ENCODE measurements around the gene ICAM2. TPM values are rescaled to one million over a fixed set of nuclear protein-coding genes. Genes with fewer than 3 reads are reported as not detected.

ICAM2 gene
- 0.08 TPM for polyA plus RNA-seq (2013, experiment 1 of 2)
- 0.11 TPM for polyA plus RNA-seq (2013, experiment 2 of 2)

DNA sequence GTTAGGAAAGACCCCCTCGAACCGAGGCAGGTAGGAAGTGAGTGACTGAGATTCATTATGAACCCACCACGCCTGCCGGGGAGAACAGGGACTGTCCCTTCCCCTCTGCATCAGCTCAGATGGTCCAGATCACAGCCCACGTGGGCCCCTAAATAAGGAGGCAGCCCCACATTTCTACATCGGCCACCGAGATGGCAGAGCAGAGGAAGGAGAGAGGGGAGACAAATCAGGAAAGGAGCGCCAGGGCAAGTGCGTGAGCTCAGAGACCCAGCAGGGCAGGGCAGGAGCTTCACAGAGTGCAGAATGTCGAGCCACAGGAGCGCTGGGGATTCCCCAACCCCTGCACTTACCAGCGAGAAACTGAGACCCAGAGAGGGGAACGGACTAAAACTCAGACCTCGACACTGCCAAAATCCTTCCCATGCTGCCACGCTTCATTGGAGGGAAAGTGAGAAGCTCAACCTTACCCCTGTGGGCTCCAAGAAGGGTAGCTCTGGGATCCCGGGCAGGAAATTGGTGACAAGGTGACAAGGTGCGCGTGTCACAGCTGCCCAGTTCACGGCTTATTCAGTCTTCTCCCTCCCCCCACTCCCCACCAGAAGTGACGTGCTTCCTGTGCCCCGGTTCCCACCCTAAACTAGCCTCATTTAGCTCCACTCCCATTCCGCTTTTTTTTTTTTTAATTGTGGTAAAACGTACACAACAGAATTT lies at the start of gene ICAM2:
Gene ICAM2, minus strand, starts transcription at position 578 of the 711 bp plus-strand sequence. CDS start 13,942 bp downstream, outside the sequence.
- no peak for DNase-seq
- no peak within 1 kb of the TSS for H4K91ac ChIP-seq (ENCODE audit: low read length)
- H3K4ac ChIP-seq (ENCODE audit: low read depth in 1 of 2, low read length in 2 of 2) = no peak within 1 kb of the TSS
- H3K36me3 ChIP-seq (ENCODE audit: control insufficient read depth in 1 of 2, insufficient read depth in 2 of 2, low read depth in 1 of 2, low read length in 2 of 2) = no peaks in the 10 kb centered on the region
- H3K9me3 ChIP-seq (ENCODE audit: control insufficient read depth, low read length) = no peaks in the 10 kb centered on the region
- peak within 1 kb of the TSS in 1 of 2 experiments; percentile 46 for H3K4me3 ChIP-seq (ENCODE audit: insufficient read depth in 1 of 2, low read depth in 1 of 2, low read length in 2 of 2)
- peaks cover 9 to 11% of the 10 kb centered on the region in 2 experiments for H3K27me3 ChIP-seq (ENCODE audit: control insufficient read depth in 1 of 2, insufficient read depth in 1 of 2, low read length in 2 of 2)
- H2BK5ac ChIP-seq (ENCODE audit: low read depth, low read length, poor library complexity, severe bottlenecking) = no peak within 1 kb of the TSS
- no peak within 1 kb of the TSS for H2AK5ac ChIP-seq (ENCODE audit: low read length, severe bottlenecking)
- H2BK15ac ChIP-seq (ENCODE audit: low read depth, poor library complexity, severe bottlenecking) = no peak within 1 kb of the TSS
- H3K9ac ChIP-seq (ENCODE audit: low read length) = peak within 1 kb of the TSS; percentile 40
- peaks cover 2% of the 10 kb centered on the region for H3K4me1 ChIP-seq (ENCODE audit: control insufficient read depth, insufficient read depth, low read depth, low read length)
- H3K4me2 ChIP-seq (ENCODE audit: low read length, poor library complexity, severe bottlenecking) = no peak within 1 kb of the TSS
- H2AFZ ChIP-seq (ENCODE audit: low read depth, low read length) = no peak within 1 kb of the TSS
- no peak within 1 kb of the TSS for H3K18ac ChIP-seq (ENCODE audit: low read depth in 1 of 2, low read length in 2 of 2)
- H4K8ac ChIP-seq (ENCODE audit: low read length) = no peak within 1 kb of the TSS
- no peak within 1 kb of the TSS for H3K23ac ChIP-seq (ENCODE audit: low read length in 2 of 2)
- H2BK12ac ChIP-seq (ENCODE audit: low read length in 2 of 2) = no peak within 1 kb of the TSS
- H3K14ac ChIP-seq (ENCODE audit: low read length in 2 of 2) = peak within 1 kb of the TSS in 1 of 2 experiments; percentile 26
- H3K27ac ChIP-seq (ENCODE audit: low read length, poor library complexity, severe bottlenecking) = no peak within 1 kb of the TSS
- WGBS = 59% methylated on average over 21 of the region's 23 CpGs
- no peak within 1 kb of the TSS for H2BK120ac ChIP-seq (ENCODE audit: low read depth, low read length)
- H3K79me1 ChIP-seq (replicated peaks; ENCODE audit: low read length, poor library complexity, severe bottlenecking) = no peaks in the 10 kb centered on the region

- no peak for DNase-seq
- WGBS = 100% methylated on average over 3 of the region's 3 CpGs
- H3K27ac ChIP-seq (ENCODE audit: low read length, poor library complexity, severe bottlenecking) = no peak overlapping the region
- no peak overlapping the region for H4K91ac ChIP-seq (ENCODE audit: low read length)
- H3K9ac ChIP-seq (ENCODE audit: low read length) = no peak overlapping the region
- no peak overlapping the region for H3K4me2 ChIP-seq (ENCODE audit: low read length, poor library complexity, severe bottlenecking)
- peaks cover 29 to 84% of the 10 kb centered on the region in 2 experiments for H3K36me3 ChIP-seq (ENCODE audit: control insufficient read depth in 1 of 2, insufficient read depth in 2 of 2, low read depth in 1 of 2, low read length in 2 of 2)
- no peak overlapping the region for H2BK5ac ChIP-seq (ENCODE audit: low read depth, low read length, poor library complexity, severe bottlenecking)
- H4K8ac ChIP-seq (ENCODE audit: low read length) = no peak overlapping the region
- H2BK15ac ChIP-seq (ENCODE audit: low read depth, poor library complexity, severe bottlenecking) = no peak overlapping the region
- no peak overlapping the region for H3K18ac ChIP-seq (ENCODE audit: low read depth in 1 of 2, low read length in 2 of 2)
- H2BK12ac ChIP-seq (ENCODE audit: low read length in 2 of 2) = no peak overlapping the region
- no peak overlapping the region for H3K14ac ChIP-seq (ENCODE audit: low read length in 2 of 2)
- no peaks in the 10 kb centered on the region for H3K79me1 ChIP-seq (replicated peaks; ENCODE audit: low read length, poor library complexity, severe bottlenecking)
- H3K4ac ChIP-seq (ENCODE audit: low read depth in 1 of 2, low read length in 2 of 2) = no peak overlapping the region
- no peak overlapping the region for H2BK120ac ChIP-seq (ENCODE audit: low read depth, low read length)
- H3K4me3 ChIP-seq (ENCODE audit: insufficient read depth in 1 of 2, low read depth in 1 of 2, low read length in 2 of 2) = no peak overlapping the region
- no peaks in the 10 kb centered on the region for H3K27me3 ChIP-seq (ENCODE audit: control insufficient read depth in 1 of 2, insufficient read depth in 1 of 2, low read length in 2 of 2)
- H2AFZ ChIP-seq (ENCODE audit: low read depth, low read length) = no peak overlapping the region
- H2AK5ac ChIP-seq (ENCODE audit: low read length, severe bottlenecking) = no peak overlapping the region
- H3K23ac ChIP-seq (ENCODE audit: low read length in 2 of 2) = no peak overlapping the region
- peaks cover 4% of the 10 kb centered on the region for H3K4me1 ChIP-seq (ENCODE audit: control insufficient read depth, insufficient read depth, low read depth, low read length)
- H3K9me3 ChIP-seq (ENCODE audit: control insufficient read depth, low read length) = peaks cover 26% of the 10 kb centered on the region
These were observed 49.8 kb upstream of the ICAM2 start for GRCh38 chr17:64070213-64070612.

DNA sequence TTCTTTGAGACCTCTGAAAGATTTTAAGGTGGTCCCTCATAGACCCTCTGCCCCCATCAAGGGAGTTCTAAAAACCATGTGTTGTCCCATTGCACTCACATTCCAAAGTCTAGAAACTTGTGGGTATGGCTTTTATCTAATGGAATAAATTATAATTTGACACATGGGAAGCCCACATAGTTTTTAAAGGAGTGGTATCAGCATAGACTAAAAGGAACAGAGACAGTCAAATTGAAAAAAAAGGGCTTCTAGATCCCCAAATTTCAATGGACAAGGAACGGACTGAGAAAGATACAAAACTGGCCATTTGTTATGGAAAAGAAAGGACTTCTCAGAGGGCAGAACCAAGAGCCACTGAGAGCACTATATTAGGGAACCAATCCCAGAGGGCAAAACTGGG lies 48.7 kb upstream of the ICAM2 start:
- no peaks in the 10 kb centered on the region for H3K27me3 ChIP-seq (ENCODE audit: control insufficient read depth in 1 of 2, insufficient read depth in 1 of 2, low read length in 2 of 2)
- peaks cover under 1% of the 10 kb centered on the region for H3K4me1 ChIP-seq (ENCODE audit: control insufficient read depth, insufficient read depth, low read depth, low read length)
- H3K27ac ChIP-seq (ENCODE audit: low read length, poor library complexity, severe bottlenecking) = no peak overlapping the region
- H2AK5ac ChIP-seq (ENCODE audit: low read length, severe bottlenecking) = no peak overlapping the region
- H2BK15ac ChIP-seq (ENCODE audit: low read depth, poor library complexity, severe bottlenecking) = no peak overlapping the region
- no peak overlapping the region for H3K14ac ChIP-seq (ENCODE audit: low read length in 2 of 2)
- DNase-seq = no peak
- H3K23ac ChIP-seq (ENCODE audit: low read length in 2 of 2) = no peak overlapping the region
- H3K4me2 ChIP-seq (ENCODE audit: low read length, poor library complexity, severe bottlenecking) = no peak overlapping the region
- H4K8ac ChIP-seq (ENCODE audit: low read length) = no peak overlapping the region
- H3K36me3 ChIP-seq (ENCODE audit: control insufficient read depth in 1 of 2, insufficient read depth in 2 of 2, low read depth in 1 of 2, low read length in 2 of 2) = peaks cover 33 to 93% of the 10 kb centered on the region in 2 experiments
- no peak overlapping the region for H2BK12ac ChIP-seq (ENCODE audit: low read length in 2 of 2)
- H3K9ac ChIP-seq (ENCODE audit: low read length) = no peak overlapping the region
- H2BK5ac ChIP-seq (ENCODE audit: low read depth, low read length, poor library complexity, severe bottlenecking) = no peak overlapping the region
- no peak overlapping the region for H2BK120ac ChIP-seq (ENCODE audit: low read depth, low read length)
- H3K18ac ChIP-seq (ENCODE audit: low read depth in 1 of 2, low read length in 2 of 2) = no peak overlapping the region
- no peak overlapping the region for H3K4ac ChIP-seq (ENCODE audit: low read depth in 1 of 2, low read length in 2 of 2)
- H3K4me3 ChIP-seq (ENCODE audit: insufficient read depth in 1 of 2, low read depth in 1 of 2, low read length in 2 of 2) = peak overlapping the region in 1 of 2 experiments; percentile 18
- 80% methylated on average over 1 of the region's 1 CpG for WGBS
- no peak overlapping the region for H2AFZ ChIP-seq (ENCODE audit: low read depth, low read length)
- H3K79me1 ChIP-seq (replicated peaks; ENCODE audit: low read length, poor library complexity, severe bottlenecking) = no peaks in the 10 kb centered on the region
- H4K91ac ChIP-seq (ENCODE audit: low read length) = no peak overlapping the region
- H3K9me3 ChIP-seq (ENCODE audit: control insufficient read depth, low read length) = peaks cover 26% of the 10 kb centered on the region

- no peak overlapping the region for H3K9ac ChIP-seq (ENCODE audit: low read length)
- 75% methylated on average over 3 of the region's 3 CpGs for WGBS
These were observed 47.2 kb upstream of the ICAM2 start for GRCh38 chr17:64067657-64068056.

More at GRCh38 chr17:64067657-64068056, 47.2 kb upstream of the ICAM2 start:
- H3K36me3 ChIP-seq (ENCODE audit: control insufficient read depth in 1 of 2, insufficient read depth in 2 of 2, low read depth in 1 of 2, low read length in 2 of 2) = peaks cover 42 to 99% of the 10 kb centered on the region in 2 experiments
- H3K4me1 ChIP-seq (ENCODE audit: control insufficient read depth, insufficient read depth, low read depth, low read length) = no peaks in the 10 kb centered on the region
- no peak overlapping the region for H2AK5ac ChIP-seq (ENCODE audit: low read length, severe bottlenecking)
- H3K23ac ChIP-seq (ENCODE audit: low read length in 2 of 2) = no peak overlapping the region
- H2BK120ac ChIP-seq (ENCODE audit: low read depth, low read length) = no peak overlapping the region
- H4K8ac ChIP-seq (ENCODE audit: low read length) = no peak overlapping the region
- peaks cover 26% of the 10 kb centered on the region for H3K9me3 ChIP-seq (ENCODE audit: control insufficient read depth, low read length)
- no peak overlapping the region for H3K4ac ChIP-seq (ENCODE audit: low read depth in 1 of 2, low read length in 2 of 2)
- no peak overlapping the region for H3K4me3 ChIP-seq (ENCODE audit: insufficient read depth in 1 of 2, low read depth in 1 of 2, low read length in 2 of 2)
- no peak overlapping the region for H3K27ac ChIP-seq (ENCODE audit: low read length, poor library complexity, severe bottlenecking)
- no peak overlapping the region for H2BK12ac ChIP-seq (ENCODE audit: low read length in 2 of 2)
- no peak overlapping the region for H3K4me2 ChIP-seq (ENCODE audit: low read length, poor library complexity, severe bottlenecking)
- no peak overlapping the region for H2BK5ac ChIP-seq (ENCODE audit: low read depth, low read length, poor library complexity, severe bottlenecking)
- no peak overlapping the region for H2BK15ac ChIP-seq (ENCODE audit: low read depth, poor library complexity, severe bottlenecking)
- no peak overlapping the region for H3K18ac ChIP-seq (ENCODE audit: low read depth in 1 of 2, low read length in 2 of 2)
- H2AFZ ChIP-seq (ENCODE audit: low read depth, low read length) = no peak overlapping the region
- H3K27me3 ChIP-seq (ENCODE audit: control insufficient read depth in 1 of 2, insufficient read depth in 1 of 2, low read length in 2 of 2) = no peaks in the 10 kb centered on the region
- no peaks in the 10 kb centered on the region for H3K79me1 ChIP-seq (replicated peaks; ENCODE audit: low read length, poor library complexity, severe bottlenecking)
- H3K14ac ChIP-seq (ENCODE audit: low read length in 2 of 2) = no peak overlapping the region
- DNase-seq = peak; percentile 60
- no peak overlapping the region for H4K91ac ChIP-seq (ENCODE audit: low read length)

Measured in mesenchymal stem cell (in vitro differentiated cells and primary cell).